Upper lobe of right lung (tissue), 1 donor: Measurements from ENCODE around the gene ZBTB38. TPM values are rescaled to one million over a fixed set of nuclear protein-coding genes. Genes with fewer than 3 reads are reported as not detected.

Source experiments
- ATAC-seq: fragments of 200-7000 bp; cut with Tn5 transposase; one replicate; pipeline ENCODE4 v1.9.1; 2020; ENCODE audit warnings: mild to moderate bottlenecking, moderate library complexity
- DNase-seq: peaks from one replicate; pipeline ENCODE4 v3.0.0-alpha.2; 2020
- H3K27ac ChIP-seq: fragments of 200-600 bp; one replicate; pipeline ENCODE4 v1.8.0; 2022
- H3K27me3 ChIP-seq: fragments of 200-600 bp; one replicate; pipeline ENCODE4 v1.8.0; 2022; ENCODE audit warnings: mild to moderate bottlenecking
- H3K36me3 ChIP-seq: fragments of 200-600 bp; one replicate; pipeline ENCODE4 v1.8.0; 2022
- H3K4me1 ChIP-seq: fragments of 200-600 bp; one replicate; pipeline ENCODE4 v1.8.0; 2022
- H3K4me3 ChIP-seq: fragments of 200-600 bp; one replicate; pipeline ENCODE4 v1.8.0; 2022; ENCODE audit warnings: mild to moderate bottlenecking
- H3K9me3 ChIP-seq: fragments of 200-600 bp; one replicate; pipeline ENCODE4 v1.8.0; 2022
- intact Hi-C: fragments of 100-400 bp; cut with DNase I; formaldehyde crosslinking; loops from one replicate; pipeline ENCODE4 v1.11.0; 2022
- total RNA-seq: library from RNA; stranded (reverse); fragmentation: NEBNext Ultra II Directional; extraction: Animal tissue kit (Norgen Biotek cat#: 25700); gene quantifications from one replicate; pipeline ENCODE4 v1.2.1, GENCODE V29; 2021
- TF ChIP-seq, protein P1 (sequence below): fragments of 200-600 bp; IDR thresholded peaks from one replicate; pipeline ENCODE4 v1.8.0; 2022; ENCODE audit warnings: antibody characterized with exemption
- donor health status: DM: no; HTN: yes; CAD: no; lungs with severe emphysema.

ZBTB38 gene
- total RNA-seq, 1 donor from 2014 or later = 118 TPM

DNA sequence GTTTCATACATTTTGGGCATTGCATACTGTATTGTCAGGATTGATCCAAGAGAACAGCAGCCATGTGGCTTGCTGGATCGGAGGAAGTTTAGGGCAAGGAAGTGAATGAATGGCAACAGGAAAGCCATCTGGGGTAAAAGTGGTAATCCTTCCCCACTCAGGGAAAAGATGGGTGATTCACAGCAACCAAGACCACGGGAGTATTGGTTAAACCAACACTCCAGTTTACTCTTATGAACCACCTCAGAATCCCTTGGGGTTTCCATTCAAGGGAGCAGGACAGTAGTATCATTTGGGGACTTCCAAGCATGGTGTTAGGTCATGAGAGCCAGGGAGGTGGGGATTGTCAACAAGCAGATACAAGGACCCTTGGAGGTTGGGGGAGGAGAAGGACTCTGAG is 25.2 kb upstream of the ZBTB38 start:
- ATAC-seq = no peak

DNA sequence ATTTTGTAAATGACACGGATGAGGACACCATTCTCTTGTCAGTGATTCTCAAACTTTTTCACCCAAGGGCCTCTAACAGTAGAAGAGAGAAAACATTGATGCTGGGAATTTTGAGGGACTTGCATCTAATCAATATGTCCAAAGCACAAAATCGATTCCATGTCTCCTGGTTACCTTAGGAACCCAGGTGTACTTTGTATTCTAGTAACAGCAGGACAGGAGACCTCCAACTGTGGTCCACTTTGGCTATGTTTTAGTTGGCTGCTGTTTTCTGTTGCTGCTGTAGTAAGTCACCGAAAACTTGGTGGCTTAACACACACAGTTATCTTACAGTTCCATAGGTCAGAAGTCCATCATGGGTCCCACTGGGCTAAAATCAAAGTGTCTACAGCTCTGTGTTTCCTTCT is 24.4 kb upstream of the ZBTB38 start:
- DNase-seq (no peak), ATAC-seq (no peak)
- Histone ChIP-seq H3K4me1 (no peaks in the 10 kb centered on the region), H3K36me3 (no peaks in the 10 kb centered on the region), H3K27ac (no peak overlapping the region), H3K27me3 (no peaks in the 10 kb centered on the region), H3K4me3 (no peak overlapping the region), H3K9me3 (no peaks in the 10 kb centered on the region)
- TF ChIP-seq, protein P1, sequence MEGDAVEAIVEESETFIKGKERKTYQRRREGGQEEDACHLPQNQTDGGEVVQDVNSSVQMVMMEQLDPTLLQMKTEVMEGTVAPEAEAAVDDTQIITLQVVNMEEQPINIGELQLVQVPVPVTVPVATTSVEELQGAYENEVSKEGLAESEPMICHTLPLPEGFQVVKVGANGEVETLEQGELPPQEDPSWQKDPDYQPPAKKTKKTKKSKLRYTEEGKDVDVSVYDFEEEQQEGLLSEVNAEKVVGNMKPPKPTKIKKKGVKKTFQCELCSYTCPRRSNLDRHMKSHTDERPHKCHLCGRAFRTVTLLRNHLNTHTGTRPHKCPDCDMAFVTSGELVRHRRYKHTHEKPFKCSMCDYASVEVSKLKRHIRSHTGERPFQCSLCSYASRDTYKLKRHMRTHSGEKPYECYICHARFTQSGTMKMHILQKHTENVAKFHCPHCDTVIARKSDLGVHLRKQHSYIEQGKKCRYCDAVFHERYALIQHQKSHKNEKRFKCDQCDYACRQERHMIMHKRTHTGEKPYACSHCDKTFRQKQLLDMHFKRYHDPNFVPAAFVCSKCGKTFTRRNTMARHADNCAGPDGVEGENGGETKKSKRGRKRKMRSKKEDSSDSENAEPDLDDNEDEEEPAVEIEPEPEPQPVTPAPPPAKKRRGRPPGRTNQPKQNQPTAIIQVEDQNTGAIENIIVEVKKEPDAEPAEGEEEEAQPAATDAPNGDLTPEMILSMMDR = no peak
- intact Hi-C loops = no loop called here

More for the DNA sequence above, 25.2 kb upstream of the ZBTB38 start:
- TF ChIP-seq, protein P1 = no peak
- no peak for DNase-seq
- Histone ChIP-seq H3K27ac (no peak overlapping the region), H3K9me3 (no peaks in the 10 kb centered on the region), H3K4me3 (no peak overlapping the region), H3K36me3 (no peaks in the 10 kb centered on the region), H3K27me3 (no peaks in the 10 kb centered on the region), H3K4me1 (no peaks in the 10 kb centered on the region)
- intact Hi-C loops = no loop called here

DNA sequence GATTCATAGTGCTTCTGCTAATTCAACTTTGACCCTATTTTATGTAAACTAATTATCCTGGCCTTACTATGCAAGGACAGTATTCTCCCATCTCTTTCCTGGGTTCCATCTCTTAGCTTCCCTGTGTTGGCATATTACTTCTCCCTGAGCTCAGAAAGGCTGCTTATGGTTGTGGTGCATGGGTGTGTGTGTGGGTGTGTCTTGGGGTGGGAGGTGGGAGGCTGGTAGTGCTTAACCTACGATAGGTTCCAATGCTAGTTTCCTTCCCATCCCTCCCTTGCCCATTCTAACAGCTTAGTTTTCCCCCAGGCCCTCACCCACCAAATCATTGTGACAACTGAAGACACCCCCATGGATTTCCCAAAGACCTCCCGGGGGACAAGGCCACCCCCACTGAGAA is 22.8 kb upstream of the ZBTB38 start:
- no peak for ATAC-seq
- no peaks in the 10 kb centered on the region for H3K4me1 ChIP-seq
- TF ChIP-seq, protein P1 = no peak
- H3K27ac ChIP-seq = no peak overlapping the region
- no peak overlapping the region for H3K4me3 ChIP-seq
- no peaks in the 10 kb centered on the region for H3K9me3 ChIP-seq
- intact Hi-C loops = no loop called here
- H3K27me3 ChIP-seq = no peaks in the 10 kb centered on the region
- no peaks in the 10 kb centered on the region for H3K36me3 ChIP-seq
- DNase-seq = no peak

DNA sequence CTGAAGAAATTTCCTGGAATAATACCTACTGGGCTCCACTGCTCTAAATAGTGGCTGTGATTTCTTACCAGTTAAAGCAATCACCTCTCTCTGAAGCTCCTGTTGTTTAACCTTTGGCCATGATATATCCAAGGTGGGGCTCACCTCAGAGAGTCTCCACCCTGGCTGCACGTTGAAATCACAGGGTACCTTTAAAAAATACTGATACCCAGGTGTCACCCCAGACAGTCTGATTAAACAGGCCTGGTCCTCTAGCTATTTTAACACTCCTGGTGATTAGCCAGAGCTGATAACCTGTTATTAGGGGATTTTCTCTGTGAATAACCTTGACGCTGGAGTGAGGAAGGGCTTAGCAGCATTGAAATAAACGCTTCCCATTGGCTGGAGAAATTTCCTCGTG is 22.3 kb upstream of the ZBTB38 start:
- H3K27ac ChIP-seq = no peak overlapping the region
- no peaks in the 10 kb centered on the region for H3K36me3 ChIP-seq
- H3K27me3 ChIP-seq = no peaks in the 10 kb centered on the region
- intact Hi-C loops = no loop called here
- TF ChIP-seq, protein P1 = no peak
- H3K4me1 ChIP-seq = no peaks in the 10 kb centered on the region
- no peaks in the 10 kb centered on the region for H3K9me3 ChIP-seq
- DNase-seq (no peak), ATAC-seq (no peak)
- H3K4me3 ChIP-seq = no peak overlapping the region

DNA sequence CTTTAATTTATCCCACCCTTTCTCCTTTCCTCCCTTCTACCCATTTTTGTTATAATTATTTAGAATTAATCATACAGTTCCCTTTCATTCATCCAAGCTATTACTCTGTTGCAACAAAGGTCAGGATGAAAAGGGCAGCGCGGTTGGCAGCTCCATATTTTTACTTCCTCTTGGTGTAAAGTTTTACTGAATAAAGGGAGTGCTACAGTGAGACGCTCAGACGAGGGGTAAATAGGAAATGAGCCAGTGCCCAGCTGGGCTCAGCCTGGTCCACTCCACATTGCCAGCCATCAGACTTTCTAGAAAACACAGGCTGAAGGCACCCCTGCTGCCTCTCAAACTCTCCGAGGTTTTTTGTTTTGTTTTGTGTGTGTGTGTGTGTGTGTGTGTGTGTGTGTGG is 21.9 kb upstream of the ZBTB38 start:
- H3K36me3 ChIP-seq = no peaks in the 10 kb centered on the region
- no peaks in the 10 kb centered on the region for H3K4me1 ChIP-seq
- TF ChIP-seq, protein P1 = no peak
- no peak for DNase-seq
- intact Hi-C loops = no loop called here
- H3K27ac ChIP-seq = no peak overlapping the region
- no peaks in the 10 kb centered on the region for H3K27me3 ChIP-seq
- no peak overlapping the region for H3K4me3 ChIP-seq
- ATAC-seq = peak; percentile 26
- H3K9me3 ChIP-seq = no peaks in the 10 kb centered on the region

DNA sequence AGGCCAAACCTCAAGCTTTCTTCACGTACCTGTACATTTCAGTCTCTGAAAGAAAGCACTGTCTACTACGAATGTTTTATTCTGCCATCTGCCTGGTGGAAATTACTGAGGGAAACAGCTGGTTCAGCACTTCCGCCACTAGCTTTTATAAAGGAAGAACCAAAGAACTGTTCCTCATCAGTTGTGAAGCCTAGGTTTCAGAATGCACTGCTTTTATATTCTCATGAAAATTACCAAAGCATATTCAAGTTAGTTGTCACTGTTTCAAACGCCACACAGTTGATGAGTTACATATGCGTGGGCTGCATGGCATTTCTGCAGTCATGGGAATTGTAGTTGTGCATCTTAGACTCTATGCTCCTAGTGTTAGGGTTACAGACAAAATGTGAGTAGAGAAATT is 21.5 kb upstream of the ZBTB38 start:
- H3K36me3 ChIP-seq = no peaks in the 10 kb centered on the region
- no peak overlapping the region for H3K4me3 ChIP-seq
- TF ChIP-seq, protein P1 = no peak
- intact Hi-C loops = no loop called here
- no peak overlapping the region for H3K27ac ChIP-seq
- no peak for ATAC-seq
- H3K9me3 ChIP-seq = no peaks in the 10 kb centered on the region
- H3K4me1 ChIP-seq = no peaks in the 10 kb centered on the region
- no peaks in the 10 kb centered on the region for H3K27me3 ChIP-seq
- no peak for DNase-seq
